Measurements from ENCODE around the gene PCDH15. TPM values are rescaled to one million over a fixed set of nuclear protein-coding genes. Genes with fewer than 3 reads are reported as not detected.

Gene PCDH15
- total and polyA plus RNA-seq, 2 of the 13 experiments (the other 11 are each of a cell fraction or from before 2014, with no cell fraction given) = not detected

- Histone ChIP-seq H4K20me1 (ENCODE audit: insufficient read depth, low read length) (no peaks in the 10 kb centered on the region), H3K4me2 (ENCODE audit: low read depth, low read length) (no peak overlapping the region), H3K9me3 (ENCODE audit: low read length) (peaks cover 42% of the 10 kb centered on the region), H2AFZ (ENCODE audit: low read length) (no peak overlapping the region), H3K27me3 (ENCODE audit: control insufficient read depth in 1 of 2, insufficient read depth in 2 of 2, low read length in 2 of 2) (no peaks in the 10 kb centered on the region), H3K4me3 (replicated peaks in 1 of 3; ENCODE audit: insufficient read depth in 1 of 3, low read depth in 2 of 3, low read length in 3 of 3) (no peak overlapping the region), H3K27ac (ENCODE audit: extremely low read length, insufficient read depth, low read length) (no peak overlapping the region), H3K9ac (ENCODE audit: insufficient read depth, low read depth, low read length) (no peak overlapping the region), H3K4me1 (ENCODE audit: insufficient read depth, low read length) (no peaks in the 10 kb centered on the region), H3K36me3 (replicated peaks in 1 of 2; ENCODE audit: control insufficient read depth in 1 of 2, insufficient read depth in 2 of 2, low read length in 2 of 2) (no peaks in the 10 kb centered on the region), H3K79me2 (ENCODE audit: insufficient read depth, low read length) (no peaks in the 10 kb centered on the region)
- TF ChIP-seq LBX2 (CRISPR knock-in tag; IDR thresholded peaks at IDR 0.05; ENCODE audit: borderline replicate concordance) (no peak), ZNF816 (CRISPR knock-in tag; IDR thresholded peaks at IDR 0.05; ENCODE audit: borderline replicate concordance) (no peak), FOXO1 (CRISPR knock-in tag; IDR thresholded peaks at IDR 0.05) (no peak), SP4 (CRISPR knock-in tag; IDR thresholded peaks at IDR 0.05) (no peak)
- TF ChIP-seq, protein P1, sequence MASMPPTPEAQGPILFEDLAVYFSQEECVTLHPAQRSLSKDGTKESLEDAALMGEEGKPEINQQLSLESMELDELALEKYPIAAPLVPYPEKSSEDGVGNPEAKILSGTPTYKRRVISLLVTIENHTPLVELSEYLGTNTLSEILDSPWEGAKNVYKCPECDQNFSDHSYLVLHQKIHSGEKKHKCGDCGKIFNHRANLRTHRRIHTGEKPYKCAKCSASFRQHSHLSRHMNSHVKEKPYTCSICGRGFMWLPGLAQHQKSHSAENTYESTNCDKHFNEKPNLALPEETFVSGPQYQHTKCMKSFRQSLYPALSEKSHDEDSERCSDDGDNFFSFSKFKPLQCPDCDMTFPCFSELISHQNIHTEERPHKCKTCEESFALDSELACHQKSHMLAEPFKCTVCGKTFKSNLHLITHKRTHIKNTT (CRISPR knock-in tag; IDR thresholded peaks at IDR 0.05) = no peak
- TF ChIP-seq, protein P2, sequence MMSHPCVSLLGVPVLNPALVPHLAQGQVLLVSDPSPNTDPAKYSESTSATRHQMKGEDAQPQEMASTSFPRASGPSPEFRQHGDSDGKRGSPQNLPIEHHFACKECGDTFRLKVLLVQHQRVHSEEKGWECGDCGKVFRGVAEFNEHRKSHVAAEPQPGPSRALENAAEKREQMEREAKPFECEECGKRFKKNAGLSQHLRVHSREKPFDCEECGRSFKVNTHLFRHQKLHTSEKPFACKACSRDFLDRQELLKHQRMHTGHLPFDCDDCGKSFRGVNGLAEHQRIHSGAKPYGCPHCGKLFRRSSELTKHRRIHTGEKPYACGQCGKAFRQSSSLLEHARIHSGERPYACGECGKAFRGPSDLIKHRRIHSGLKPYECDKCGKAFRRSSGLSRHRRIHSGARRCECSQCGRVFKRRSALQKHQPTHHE (CRISPR knock-in tag; IDR thresholded peaks at IDR 0.05; ENCODE audit: borderline replicate concordance) = no peak
- ATAC-seq (no peak), DNase-seq (ENCODE audit: low spot score) (no peak), FAIRE-seq (no peak)
- WGBS (ENCODE audit: low lambda C conversion rate) = 0% methylated on average over 2 of the region's 2 CpGs
- ChIA-PET POLR2A (no interaction called here), CTCF (ENCODE audit: low intra/inter-chr PET ratio, low total read pairs) (no interaction called here)
- intact Hi-C loops (cut with micrococcal nuclease; ENCODE audit: unreplicated experiment) = no loop called here
- in situ Hi-C loops (cut with HindIII; ENCODE audit: extremely low pct_ligation_motif_present, low pct_unique_long_range_greater_than_20kb) = no loop called here
- no TSS peak for BruUV-seq (replicated peaks)
Observed at GRCh38 chr10:54342058-54342457, 459.0 kb downstream of the PCDH15 start.

All from HepG2 (cell line).